Stomach (tissue), 4 donors: Measurements from ENCODE around the gene IGDCC3.

Source experiments
- CTCF ChIP-seq, 7 experiments: fragments of 450-650 bp in 4 of 7; fragments of 200-600 bp in 3 of 7; sonication (generic) in 3 of 7; IDR thresholded peaks; one replicate each; pipeline ENCODE4 v1.5.1; 2016 to 2019; ENCODE audit warnings: antibody characterized with exemption in 7 of 7, control low read depth in 2 of 7, mild to moderate bottlenecking in 1 of 7
- POLR2A ChIP-seq, 4 donors: fragments of 450-650 bp; IDR thresholded peaks; one replicate each; pipeline ENCODE4 v1.6.1; 2016; ENCODE audit warnings: antibody characterized with exemption in 4 of 4, control low read depth in 2 of 4, mild to moderate bottlenecking in 1 of 4, moderate library complexity in 1 of 4

GRCh38 chr15:65413760-65414144, 36.0 kb upstream of the IGDCC3 start:
- no peak for TF ChIP-seq CTCF (IDR thresholded peaks at IDR 0.05)
- no peak for TF ChIP-seq POLR2A (IDR thresholded peaks at IDR 0.05)
